Body of pancreas (tissue), 4 donors: ENCODE measurements around the gene UBR2.

Experiments
- POLR2A ChIP-seq, 3 donors: fragments of 450-650 bp; IDR thresholded peaks; one replicate each; pipeline ENCODE4 v1.6.1; 2016; ENCODE audit warnings: antibody characterized with exemption in 3 of 3, mild to moderate bottlenecking in 2 of 3
- TF ChIP-seq, protein P1 (sequence below), 7 experiments: fragments of 450-650 bp in 4 of 7; fragments of 200-600 bp in 3 of 7; sonication (generic) in 3 of 7; IDR thresholded peaks; one replicate each; pipeline ENCODE4 v1.5.1; 2016 to 2019; ENCODE audit warnings: antibody characterized with exemption in 7 of 7

DNA sequence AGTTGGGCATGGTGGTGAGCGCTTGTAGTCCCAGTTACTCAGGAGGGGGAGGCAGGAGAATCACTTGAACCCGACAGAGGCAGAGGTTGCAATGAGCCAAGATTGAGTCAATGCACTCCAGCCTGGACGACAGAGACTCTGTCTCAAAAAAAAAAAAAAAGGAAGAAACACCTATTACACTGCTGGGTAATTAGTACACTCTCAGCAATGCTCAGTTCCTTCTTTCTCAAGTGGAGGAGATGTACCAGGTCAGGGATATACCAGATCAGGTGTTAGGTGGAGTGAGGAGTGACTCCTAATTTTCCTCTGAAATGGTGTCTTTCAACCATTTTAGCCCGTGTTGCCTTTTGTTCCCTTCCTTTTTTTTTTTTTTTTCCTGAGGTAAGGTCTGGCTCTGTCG lies 30.0 kb upstream of the UBR2 start:
- TF ChIP-seq, protein P1, sequence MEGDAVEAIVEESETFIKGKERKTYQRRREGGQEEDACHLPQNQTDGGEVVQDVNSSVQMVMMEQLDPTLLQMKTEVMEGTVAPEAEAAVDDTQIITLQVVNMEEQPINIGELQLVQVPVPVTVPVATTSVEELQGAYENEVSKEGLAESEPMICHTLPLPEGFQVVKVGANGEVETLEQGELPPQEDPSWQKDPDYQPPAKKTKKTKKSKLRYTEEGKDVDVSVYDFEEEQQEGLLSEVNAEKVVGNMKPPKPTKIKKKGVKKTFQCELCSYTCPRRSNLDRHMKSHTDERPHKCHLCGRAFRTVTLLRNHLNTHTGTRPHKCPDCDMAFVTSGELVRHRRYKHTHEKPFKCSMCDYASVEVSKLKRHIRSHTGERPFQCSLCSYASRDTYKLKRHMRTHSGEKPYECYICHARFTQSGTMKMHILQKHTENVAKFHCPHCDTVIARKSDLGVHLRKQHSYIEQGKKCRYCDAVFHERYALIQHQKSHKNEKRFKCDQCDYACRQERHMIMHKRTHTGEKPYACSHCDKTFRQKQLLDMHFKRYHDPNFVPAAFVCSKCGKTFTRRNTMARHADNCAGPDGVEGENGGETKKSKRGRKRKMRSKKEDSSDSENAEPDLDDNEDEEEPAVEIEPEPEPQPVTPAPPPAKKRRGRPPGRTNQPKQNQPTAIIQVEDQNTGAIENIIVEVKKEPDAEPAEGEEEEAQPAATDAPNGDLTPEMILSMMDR (IDR thresholded peaks at IDR 0.05), result no peak
- TF ChIP-seq POLR2A (IDR thresholded peaks at IDR 0.05), result no peak
